Measurements from ENCODE around the gene DYRK3.
A peak's percentile ranks its signal among the peaks of the same experiment; 100 is the strongest.
"Not testable (repeated sequence)": the region's sequence is repeated elsewhere in the genome, so short reads cannot be mapped to it uniquely, and the experiment has no call there.

DYRK3 gene

DNA sequence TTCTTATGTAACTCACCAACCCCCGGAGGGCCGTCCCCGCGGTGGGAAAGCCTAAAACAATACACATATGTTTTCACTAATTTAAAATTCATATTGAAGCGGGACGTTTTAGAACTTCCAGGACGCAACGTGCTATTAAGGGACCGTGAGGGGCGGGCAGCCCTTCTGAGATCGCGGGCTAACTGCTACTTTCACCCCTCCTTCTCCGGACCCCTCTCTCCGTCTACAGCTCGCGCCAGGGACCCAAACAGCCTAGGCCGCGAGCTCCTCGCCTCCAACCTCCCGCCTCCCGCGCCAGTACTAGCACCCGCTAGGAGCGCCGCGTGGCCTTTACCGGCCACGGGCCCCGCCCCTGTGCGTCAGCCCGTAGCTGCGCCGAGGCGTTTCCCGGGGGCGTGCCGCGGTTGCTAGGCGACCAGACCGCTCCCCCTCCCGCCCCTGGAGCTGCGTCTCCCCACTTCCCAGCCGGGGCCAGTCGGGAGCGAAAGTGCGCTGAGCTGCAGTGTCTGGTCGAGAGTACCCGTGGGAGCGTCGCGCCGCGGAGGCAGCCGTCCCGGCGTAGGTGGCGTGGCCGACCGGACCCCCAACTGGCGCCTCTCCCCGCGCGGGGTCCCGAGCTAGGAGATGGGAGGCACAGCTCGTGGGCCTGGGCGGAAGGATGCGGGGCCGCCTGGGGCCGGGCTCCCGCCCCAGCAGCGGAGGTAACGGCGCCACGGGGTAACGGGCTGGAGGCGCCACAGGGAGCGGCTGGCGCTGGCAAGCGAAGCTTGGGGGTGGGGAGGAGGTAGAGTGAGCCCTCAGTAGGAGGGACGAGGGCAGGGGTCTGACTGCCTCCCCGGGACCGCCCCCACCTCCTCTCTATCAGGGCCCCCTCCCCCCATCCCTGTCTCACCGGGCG is at the start of gene DYRK3:
Gene DYRK3 (plus strand): TSS at position 457 of the 898 bp plus-strand sequence. CDS start 168 bp downstream, at position 625.
- peak; percentile 90 for DNase-seq

DNA sequence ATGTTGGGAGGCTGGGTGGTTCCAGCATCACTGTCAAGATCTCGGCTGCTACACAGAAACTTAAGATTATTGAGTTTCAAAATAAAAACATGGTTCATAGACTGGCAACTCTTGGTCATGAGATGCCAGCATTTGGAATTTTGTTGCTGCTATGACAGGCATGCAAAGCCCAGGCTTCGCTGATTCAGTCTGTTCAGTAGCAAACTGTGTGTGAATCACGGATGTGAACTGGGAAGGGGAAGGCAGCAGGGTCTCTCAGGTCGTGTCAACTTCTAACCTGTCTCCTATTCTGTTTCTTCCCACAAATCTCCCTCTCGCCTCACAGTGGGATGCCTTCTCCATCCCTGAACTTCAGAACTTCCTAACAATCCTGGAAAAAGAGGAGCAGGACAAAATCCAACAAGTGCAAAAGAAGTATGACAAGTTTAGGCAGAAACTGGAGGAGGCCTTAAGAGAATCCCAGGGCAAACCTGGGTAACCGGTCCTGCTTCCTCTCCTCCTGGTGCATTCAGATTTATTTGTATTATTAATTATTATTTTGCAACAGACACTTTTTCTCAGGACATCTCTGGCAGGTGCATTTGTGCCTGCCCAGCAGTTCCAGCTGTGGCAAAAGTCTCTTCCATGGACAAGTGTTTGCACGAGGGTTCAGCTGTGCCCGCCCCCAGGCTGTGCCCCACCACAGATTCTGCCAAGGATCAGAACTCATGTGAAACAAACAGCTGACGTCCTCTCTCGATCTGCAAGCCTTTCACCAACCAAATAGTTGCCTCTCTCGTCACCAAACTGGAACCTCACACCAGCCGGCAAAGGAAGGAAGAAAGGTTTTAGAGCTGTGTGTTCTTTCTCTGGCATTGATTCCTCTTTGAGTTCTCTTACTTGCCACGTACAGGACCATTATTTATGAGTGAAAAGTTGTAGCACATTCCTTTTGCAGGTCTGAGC is 48.6 kb upstream of the DYRK3 start:
- DNase-seq = no peak

DNA sequence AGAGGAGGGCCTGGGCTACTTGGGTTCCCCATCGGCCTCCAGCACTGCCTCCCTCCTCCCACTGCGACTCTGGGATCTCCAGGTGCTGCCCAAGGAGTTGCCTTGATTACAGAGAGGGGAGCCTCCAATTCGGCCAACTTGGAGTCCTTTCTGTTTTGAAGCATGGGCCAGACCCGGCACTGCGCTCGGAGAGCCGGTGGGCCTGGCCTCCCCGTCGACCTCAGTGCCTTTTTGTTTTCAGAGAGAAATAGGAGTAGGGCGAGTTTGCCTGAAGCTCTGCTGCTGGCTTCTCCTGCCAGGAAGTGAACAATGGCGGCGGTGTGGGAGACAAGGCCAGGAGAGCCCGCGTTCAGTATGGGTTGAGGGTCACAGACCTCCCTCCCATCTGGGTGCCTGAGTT is 47.4 kb upstream of the DYRK3 start:
- no peak for DNase-seq

DNA sequence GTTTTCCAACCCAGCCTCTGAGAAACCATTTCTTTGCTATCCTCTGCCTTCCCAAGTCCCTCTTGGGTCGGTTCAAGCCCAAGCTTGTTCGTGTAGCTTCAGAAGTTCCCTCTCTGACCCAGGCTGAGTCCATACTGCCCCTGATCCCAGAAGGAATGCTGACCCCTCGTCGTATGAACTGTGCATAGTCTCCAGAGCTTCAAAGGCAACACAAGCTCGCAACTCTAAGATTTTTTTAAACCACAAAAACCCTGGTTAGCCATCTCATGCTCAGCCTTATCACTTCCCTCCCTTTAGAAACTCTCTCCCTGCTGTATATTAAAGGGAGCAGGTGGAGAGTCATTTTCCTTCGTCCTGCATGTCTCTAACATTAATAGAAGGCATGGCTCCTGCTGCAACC is 46.8 kb upstream of the DYRK3 start:
- no peak for DNase-seq

DNA sequence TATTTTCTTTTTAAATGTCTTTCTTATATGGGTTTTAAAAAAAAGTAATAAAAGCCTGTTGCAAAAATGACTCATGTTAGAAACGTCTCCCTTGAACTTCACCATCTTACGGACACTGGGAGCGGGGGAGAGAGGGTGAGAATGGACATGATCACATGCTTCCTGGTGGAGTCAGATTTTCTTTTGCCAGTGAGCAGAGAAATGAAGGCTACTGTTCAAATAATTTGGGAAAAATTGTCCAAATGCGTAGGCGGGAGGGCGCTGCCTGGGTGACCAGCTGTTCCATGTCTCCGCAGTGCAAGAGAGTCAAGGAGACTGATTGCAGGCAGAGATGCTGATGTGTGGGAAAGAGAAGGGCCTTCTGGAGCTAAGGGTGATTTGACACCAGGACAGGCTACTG is 46.1 kb upstream of the DYRK3 start:
- DNase-seq = no peak

DNA sequence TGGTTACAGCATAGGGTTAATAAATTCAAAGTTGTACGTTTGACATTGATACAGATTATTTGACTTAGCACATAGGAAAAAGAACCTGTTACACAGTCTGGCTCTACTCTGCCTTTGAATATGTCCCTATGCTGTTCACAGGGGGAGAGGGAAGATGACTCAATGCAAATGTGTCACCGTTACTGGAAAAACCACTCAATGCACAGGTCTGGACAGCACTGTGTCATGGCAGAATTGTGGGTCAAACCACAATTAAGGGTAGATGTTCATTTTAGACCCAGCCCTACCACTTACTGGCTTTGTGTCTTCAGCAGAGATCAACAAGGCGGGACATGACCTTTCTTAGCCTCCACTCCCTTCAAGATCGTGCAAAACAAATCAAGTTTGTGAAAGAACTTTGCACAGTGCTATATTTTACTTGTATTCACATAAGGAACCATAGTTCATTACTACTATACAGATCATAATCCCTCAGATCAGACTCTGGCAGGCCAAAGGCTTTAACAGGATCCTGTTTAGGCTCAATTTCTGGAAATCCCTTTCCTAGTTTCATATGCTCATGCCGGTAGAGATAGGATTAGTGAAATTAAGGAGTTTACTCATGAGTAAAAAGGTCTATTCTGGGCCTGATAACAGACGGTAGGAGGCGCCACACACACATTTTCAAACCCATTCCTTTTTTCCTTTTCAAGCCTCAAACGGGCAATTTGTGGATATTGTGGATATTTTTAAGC is 45.1 kb upstream of the DYRK3 start:
- DNase-seq = peak; percentile 55

DNA sequence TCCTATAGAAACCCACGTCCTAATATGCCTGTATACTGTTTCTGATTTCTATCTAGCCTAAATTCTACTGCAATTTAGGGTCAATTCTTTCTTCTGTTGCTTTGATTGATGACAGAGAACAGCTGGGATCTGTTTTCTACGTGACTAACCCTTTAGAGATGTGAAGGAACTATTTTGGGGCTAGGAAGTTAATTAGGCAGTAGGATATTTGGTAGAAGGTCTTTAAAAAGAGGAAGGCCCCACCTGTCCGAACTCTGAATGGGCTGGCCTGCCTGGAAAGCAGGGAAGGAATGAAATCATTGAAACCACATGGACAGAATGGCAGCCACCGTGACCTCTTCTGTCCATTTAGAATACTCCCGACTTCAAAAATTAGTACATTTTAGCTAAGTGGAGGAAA is 44.1 kb upstream of the DYRK3 start:
- DNase-seq = no peak

DNA sequence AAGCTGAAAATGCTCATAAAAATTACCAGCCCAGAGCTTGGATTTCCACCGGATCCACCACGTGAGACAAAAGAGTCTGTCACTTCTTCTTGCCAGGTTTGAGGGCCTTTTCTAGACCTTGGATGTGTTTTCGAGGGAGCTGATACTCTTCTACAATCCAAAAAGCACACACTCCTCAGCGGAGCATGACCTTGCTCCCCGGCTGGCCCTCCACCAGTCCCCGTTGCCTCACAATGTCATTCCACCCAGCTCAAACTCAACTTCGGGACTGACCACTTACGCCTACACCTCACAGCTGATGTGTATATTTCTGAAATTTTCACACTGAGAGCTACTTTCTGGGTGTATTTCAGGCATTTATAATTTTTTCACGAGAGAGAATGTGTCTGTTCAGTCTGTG is 43.6 kb upstream of the DYRK3 start:
- no peak for DNase-seq

DNA sequence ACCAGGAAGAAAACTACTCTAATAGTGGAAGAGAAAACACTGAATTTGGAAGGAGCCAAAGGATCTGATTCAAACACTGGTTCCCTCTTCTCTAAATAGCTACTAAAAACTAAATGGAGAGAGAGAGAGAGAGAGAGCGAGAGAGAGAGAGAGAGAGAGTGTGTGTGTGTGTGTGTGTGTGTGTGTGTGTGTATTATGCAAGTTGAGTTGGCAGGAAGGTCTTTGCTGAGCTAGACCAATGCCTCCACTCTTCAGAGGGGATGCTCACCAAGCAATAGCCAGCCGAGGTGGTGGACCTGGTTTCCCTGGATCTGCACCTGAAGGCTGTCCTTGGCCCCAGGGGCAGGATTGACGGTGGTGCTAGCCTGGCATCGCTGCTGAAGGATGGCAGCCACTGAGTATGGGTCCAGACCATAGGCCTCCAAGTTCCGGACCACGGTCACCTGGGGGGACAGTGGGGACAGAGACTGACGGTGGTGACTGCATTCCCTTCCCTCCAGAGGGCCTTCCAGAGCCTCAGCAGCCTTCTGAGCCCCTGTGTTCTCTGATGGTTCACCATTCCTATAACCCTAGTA is 41.9 kb upstream of the DYRK3 start:
- no peak for DNase-seq

DNA sequence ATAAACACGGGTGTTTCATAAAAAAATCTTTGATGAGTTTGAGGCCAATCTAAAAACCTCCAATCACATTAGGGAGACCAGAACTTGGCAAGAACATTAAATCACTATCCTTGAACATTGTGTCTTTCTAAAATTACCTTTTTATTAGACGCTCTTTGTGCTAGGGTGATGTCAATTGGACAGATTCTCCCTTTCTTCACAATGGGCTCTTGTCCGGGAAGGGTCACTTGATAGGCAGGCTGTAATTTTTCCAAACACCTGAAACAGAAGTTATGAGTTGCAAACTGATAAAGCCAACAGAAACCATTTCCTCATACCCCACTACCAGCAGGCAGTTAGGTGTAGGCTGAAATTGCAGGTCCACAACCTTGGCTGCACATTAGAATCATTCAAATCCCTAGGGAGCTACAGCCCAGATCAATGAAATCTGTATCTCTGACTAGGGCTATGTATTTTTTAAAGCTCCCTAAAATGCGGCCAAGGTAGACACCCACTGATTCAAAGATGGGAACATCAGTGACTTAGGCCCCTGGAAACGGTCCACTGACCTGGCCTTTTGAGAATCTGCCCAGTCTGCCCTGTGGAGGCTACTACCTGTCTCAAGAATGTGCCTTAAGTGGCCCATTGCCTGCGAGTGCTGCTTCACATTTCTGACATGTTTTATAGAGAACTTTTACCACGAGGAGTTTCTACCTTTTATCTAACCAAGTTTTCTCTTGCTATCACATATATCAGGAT is 39.6 kb upstream of the DYRK3 start:
- no peak for DNase-seq

DNA sequence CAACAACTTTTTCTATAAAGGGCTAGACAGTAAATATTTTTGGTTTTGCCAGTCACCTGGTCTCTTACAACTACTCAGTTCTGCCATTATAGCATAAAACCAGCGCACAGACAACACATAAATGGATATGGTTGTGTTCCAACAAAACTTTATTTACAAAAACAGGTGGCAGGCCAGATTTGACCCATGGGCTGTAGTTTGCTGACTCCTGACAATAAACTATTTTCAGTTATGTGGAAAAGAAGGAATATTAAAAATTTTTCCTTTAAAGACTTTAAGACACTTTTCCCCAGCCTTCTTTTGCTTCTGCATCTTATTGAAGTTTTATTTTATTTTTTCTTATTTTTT is 39.0 kb upstream of the DYRK3 start:
- DNase-seq = no peak

DNA sequence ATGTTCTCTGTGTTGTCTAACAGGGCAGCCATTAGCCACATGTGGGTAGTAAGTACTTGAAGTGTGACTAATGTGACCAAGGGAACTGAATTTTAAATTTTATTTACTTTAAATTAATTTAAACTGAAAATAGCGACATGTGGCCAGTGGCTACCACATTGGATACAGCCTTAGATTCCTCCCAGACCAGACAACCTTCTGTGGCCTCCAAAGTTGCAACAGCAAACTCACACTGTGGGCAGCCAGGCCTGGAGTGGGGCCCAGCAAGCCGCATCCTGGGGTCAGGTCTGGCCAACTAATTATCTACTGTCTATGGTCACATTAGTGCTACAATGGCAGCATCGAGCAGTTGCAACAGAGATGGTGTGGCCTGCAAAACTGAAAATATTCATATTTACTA is 34.8 kb upstream of the DYRK3 start:
- DNase-seq = no peak

DNA sequence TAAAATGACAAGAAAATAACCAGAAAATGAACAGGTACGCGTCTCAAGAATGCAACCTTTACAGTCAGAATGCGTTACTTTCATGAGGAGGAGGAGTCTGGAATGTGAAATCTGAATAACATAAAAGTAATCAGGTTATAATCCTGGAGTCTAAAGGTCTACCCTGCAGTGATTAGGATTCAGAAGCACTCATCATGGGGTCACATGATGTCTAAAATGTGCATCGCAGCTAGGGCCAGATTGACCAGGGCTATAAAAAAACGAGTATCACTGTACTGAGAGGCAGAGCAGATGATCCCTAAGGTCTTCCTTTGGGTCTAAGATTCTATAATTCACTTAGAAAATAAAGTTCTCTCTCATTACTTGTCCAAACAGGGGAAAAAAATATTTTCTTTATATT is 30.5 kb upstream of the DYRK3 start:
- DNase-seq = no peak

DNA sequence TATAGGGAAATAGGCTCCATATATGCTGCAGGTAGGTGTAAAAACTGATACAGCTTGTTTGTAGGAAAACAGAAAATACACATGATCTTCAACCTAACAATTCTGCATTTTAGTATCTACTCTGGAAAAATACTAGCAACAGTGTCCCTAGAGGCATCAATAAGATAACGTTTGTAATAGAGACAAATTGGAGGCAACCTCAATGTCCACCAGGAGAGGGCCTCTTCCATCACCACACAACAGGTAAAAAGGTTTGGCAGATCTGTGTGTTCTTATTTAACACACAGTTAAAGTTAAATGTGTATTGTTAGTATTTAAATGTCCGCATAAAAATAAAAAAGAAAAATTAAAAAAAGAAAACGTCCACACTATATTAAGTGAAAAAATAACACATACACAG is 28.5 kb upstream of the DYRK3 start:
- DNase-seq = no peak

DNA sequence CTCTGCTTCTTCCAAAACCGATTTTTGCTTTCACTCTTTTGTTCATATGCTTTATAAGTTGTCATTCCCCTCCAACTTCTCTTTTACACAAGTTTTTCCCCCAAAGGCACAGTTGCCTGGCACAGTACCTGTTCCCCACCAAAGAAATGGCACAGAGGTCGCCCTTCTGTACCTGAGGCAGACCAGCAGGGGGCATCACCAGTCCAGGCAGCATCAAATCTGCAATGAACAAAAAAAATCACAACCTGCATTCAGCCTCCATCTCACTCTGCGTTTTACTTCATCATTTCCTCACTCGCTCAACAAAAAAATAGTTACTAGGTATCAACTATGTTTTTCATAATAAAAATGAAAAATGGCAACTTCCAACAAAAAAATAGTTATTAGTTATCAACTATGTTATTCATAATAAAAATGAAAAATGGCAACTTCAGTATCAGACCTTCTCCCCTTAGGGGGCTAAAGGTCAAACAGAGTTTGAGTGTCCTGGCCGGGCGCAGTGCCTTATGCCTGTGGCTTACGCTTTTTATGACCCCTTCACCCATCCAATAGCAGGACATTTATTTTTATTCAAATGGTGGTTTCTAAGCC is 27.1 kb upstream of the DYRK3 start:
- DNase-seq = peak; percentile 59

DNA sequence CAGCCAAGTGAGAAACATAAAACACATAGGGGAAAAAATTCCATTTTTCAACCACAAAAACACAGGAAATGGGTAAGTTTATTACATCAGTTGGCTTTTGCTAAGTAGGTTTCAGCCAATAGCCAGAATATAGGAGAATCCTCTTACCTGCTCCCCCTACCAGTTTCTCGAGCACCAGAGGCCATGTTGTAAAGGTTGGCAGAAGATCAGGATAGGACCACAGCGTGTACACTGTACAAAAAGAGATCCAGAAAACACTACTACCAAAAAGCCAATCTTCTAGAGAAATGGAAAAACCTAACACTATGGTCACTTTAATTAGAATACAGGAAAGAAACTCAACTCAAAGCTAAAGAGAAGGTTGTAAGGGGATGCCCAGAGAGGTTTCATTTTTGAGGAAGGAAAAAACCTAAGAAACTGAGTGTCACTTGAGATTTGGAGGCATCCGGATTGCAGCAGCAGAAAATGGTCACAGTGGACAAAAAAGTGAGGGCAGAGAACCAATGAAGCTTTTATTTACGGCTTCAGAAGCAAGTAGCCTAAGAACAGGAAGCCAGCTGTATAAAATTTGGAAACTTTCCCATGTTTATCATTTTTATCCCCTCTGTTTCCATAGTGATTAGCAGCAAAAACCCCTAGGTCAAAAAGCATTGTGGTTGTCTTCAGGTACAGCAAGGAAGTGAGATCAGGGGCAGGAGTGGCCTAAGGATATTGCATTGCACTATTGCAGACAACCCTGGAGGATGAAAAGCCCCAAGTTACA is 25.9 kb upstream of the DYRK3 start:
- DNase-seq = no peak

DNA sequence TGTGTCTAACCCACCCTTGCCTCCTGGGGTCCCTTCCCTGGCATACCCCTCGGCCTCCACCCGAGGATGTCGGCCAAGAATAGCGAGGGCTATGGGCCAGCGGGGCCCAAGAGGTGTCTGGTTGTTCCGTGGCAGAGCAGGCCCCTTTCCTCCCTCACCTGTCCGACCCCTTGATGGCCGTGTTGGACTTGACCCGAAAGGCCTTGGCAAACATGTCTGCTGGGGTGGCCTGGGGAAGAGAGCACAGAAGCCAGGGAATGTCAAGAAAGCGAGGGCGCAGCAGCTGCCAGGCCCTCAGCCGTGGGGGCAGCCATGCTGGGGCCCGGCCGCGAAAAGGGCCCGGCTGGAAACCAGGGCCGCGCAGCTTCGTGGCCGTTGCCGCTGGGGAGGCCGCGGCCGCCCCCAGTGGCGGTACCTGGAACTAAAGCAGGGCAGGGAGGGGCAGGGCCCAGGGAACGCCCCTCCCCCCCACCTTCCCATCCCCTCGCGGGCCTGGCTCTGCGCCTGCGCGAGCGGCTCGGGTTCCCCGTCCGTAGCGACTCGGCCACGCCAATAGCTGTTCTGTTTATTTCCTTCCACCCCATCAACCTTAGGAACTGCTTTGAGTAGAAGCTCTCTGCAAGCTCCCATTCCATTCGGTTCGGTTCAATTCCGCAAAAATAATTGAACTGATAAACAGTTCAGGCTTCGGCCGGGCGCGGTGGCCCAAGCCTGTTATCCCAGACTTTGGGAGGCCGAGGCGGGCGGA is 23.0 kb upstream of the DYRK3 start, which contains the start of gene EIF2D:
Gene EIF2D (minus strand): TSS at position 337 of the 748 bp plus-strand sequence. CDS start 123 bp downstream, at position 214.
- peak; percentile 97 for DNase-seq

DNA sequence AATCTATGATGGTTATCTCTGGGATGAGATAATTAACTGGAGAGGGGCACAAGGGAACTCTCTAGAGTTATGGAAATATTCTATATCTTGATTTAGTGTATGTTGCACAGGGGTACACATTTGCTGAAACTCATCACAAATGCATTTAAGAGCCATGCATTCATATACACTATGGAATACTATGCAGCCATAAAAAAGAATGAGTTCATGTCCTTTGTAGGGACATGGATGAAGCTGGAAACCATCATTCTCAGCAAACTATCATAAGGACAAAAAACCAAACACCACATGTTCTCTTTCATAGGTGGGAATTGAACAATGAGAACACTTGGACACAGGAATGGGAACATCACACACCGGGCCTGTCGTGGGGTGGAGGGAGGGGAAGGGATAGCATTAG is 8.9 kb upstream of the DYRK3 start:
- DNase-seq = not testable (repeated sequence)

DNA sequence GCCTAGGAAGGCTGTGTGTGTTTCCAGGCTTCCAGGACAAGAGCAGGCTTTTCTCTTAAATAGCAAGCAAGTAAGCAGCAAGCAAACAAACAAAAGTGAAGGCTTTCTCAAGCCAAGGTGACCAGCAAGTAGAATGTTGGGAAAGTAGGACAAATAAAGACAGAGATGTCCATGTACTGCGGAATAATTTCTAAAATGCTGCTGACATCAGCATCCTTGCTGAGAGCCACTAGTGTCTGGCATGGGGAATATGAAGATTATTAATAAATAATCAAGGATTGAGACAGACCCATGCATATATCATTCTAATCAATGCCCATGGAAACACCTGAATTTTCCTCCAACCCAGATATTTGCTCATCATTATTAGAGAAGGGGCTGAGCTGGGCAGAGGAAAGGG is 6.4 kb upstream of the DYRK3 start:
- no peak for DNase-seq

DNA sequence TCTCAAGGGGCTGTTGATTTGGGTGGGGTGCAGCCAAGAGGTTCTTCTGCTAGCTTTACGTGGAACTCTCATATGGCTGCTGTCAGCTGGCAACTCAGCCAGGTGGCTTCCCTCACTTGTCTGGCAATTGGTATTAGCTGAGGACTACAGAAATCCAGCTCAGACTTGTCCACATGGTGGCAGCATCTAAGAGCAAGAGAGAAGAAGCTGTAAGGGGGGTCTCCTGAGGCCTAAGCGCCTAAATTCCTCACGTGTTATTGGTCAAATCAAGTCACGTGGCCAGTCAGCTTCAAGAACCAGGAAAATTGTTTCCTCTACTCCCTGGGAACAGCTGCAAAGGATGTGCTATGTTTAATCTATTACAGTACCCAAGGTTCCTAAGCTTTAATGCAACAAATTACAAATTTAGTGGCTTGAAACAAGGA is 4.2 kb upstream of the DYRK3 start:
- DNase-seq = no peak

Measured in activated CD4-positive, CD25-positive, alpha-beta regulatory T cell treated with anti-CD3 and anti-CD28 coated beads, Interleukin-2, amount 50 U/mL, for 72 hours (primary cell).